DND-41 (cell line): Measurements from ENCODE around the gene GPR137.

Source experiments
- ATAC-seq: fragments of 200-7000 bp; cut with Tn5 transposase; 3 replicates; pipeline ENCODE4 v1.9.1; 2021; ENCODE audit warnings: low read depth; ENCODE audit not compliant: insufficient read depth
- DNase-seq: peaks from one replicate; pipeline ENCODE4 v3.0.0-alpha.2; 2020
- H2AFZ ChIP-seq: 2 replicates; pipeline ENCODE4 v1.6.0; 2012; ENCODE audit warnings: low read depth, low read length
- H3K27ac ChIP-seq: 2 replicates; pipeline ENCODE4 v1.5.1; 2012; ENCODE audit warnings: low read length, inconsistent platforms
- H3K27me3 ChIP-seq: fragments of 200-600 bp; sonication (generic); 2 replicates; pipeline ENCODE4 v1.6.0; 2012; ENCODE audit warnings: low read length, mild to moderate bottlenecking, inconsistent platforms; ENCODE audit not compliant: insufficient read depth, poor library complexity
- H3K36me3 ChIP-seq: 2 replicates; pipeline ENCODE4 v1.5.1; 2012; ENCODE audit warnings: low read length, inconsistent platforms; ENCODE audit not compliant: insufficient read depth
- H3K4me1 ChIP-seq: 2 replicates; pipeline ENCODE4 v1.5.1; 2012; ENCODE audit warnings: mild to moderate bottlenecking, low read length; ENCODE audit not compliant: insufficient read depth
- H3K4me2 ChIP-seq: 2 replicates; pipeline ENCODE4 v1.6.0; 2012; ENCODE audit warnings: mild to moderate bottlenecking, moderate library complexity, low read length, inconsistent platforms; ENCODE audit not compliant: insufficient read depth
- H3K4me3 ChIP-seq, 2 experiments: fragments of 200-600 bp in 1 of 2; shearing (Covaris generic) in 1 of 2; 2 replicates each; pipeline ENCODE4 v1.5.1; 2012 to 2016; ENCODE audit warnings: inconsistent platforms in 2 of 2, low read length in 2 of 2, mild to moderate bottlenecking in 2 of 2, low read depth in 1 of 2, moderate library complexity in 1 of 2
- H3K79me2 ChIP-seq: 2 replicates; pipeline ENCODE4 v1.6.0; 2012; ENCODE audit warnings: low read length, inconsistent platforms; ENCODE audit not compliant: insufficient read depth
- H3K9ac ChIP-seq: 2 replicates; pipeline ENCODE4 v1.6.0; 2012; ENCODE audit warnings: low read depth, mild to moderate bottlenecking, inconsistent platforms, low read length, moderate library complexity
- H3K9me3 ChIP-seq: 2 replicates; pipeline ENCODE4 v1.5.1; 2012; ENCODE audit warnings: low read length, moderate library complexity, mild to moderate bottlenecking, inconsistent platforms; ENCODE audit not compliant: insufficient read depth, severe bottlenecking
- H4K20me1 ChIP-seq: 2 replicates; pipeline ENCODE4 v1.6.0; 2012; ENCODE audit warnings: low read length; ENCODE audit not compliant: insufficient read depth
- EZH2 ChIP-seq: IDR thresholded peaks from 3 replicates; pipeline ENCODE4 v1.6.1; 2012; ENCODE audit warnings: borderline replicate concordance, low read depth, mild to moderate bottlenecking, moderate library complexity, low read length, inconsistent platforms; ENCODE audit not compliant: severe bottlenecking
- TF ChIP-seq, protein P1 (sequence below): IDR thresholded peaks from 2 replicates; pipeline ENCODE4 v1.5.1; 2012; ENCODE audit warnings: borderline replicate concordance, low read length, moderate library complexity, mild to moderate bottlenecking; ENCODE audit not compliant: poor library complexity, severe bottlenecking; ENCODE audit errors: extremely low read depth

Gene GPR137, protein sequence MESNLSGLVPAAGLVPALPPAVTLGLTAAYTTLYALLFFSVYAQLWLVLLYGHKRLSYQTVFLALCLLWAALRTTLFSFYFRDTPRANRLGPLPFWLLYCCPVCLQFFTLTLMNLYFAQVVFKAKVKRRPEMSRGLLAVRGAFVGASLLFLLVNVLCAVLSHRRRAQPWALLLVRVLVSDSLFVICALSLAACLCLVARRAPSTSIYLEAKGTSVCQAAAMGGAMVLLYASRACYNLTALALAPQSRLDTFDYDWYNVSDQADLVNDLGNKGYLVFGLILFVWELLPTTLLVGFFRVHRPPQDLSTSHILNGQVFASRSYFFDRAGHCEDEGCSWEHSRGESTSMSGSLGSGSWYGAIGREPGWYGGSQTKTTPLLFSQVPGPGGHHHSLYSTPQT

DNA sequence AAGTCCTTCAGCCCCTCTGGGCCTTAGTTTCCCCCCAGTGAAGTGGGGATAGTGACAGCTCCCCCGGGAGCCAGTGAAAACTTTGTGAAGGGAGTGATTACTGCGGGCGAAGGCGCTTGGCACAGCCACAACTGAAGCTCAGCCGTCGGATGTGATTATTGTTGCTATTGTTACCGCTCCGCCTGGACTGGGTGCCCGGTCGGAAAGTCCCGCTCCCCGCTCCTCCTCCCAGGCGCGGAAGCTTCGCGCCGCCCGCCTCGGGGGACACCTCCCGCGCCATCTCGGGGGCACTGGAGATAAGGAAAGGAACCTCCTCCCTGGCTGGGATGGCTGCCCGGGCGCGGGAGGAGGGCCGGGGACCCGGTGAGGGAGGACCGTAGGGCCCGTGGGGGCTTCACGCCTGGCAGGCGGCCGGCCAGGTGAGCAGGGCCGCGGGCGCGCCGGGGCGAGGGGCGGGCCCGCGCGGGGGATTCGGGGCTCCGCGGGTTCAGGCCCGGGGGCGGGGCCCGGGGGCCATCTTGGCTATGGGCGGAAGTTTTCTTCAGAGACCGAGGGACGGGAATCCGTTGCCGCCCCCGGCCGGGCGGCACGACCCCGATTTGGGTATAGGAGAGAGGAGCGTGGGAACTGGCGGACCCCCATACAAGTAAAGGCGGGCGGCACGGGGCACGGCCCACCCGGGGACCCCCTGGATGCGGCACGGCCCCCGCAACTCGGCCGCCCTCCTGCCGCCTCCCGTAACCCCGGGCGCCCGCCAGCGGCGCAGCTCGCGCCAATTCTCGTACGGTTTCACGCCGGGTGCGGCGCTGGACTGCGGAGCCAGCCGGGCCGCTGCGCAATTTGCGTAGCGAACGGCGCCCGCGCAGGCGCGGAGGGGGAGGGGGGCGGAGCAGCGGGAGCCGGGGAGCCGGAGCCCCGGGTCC, at the start of gene GPR137:
Gene GPR137 (plus strand): TSS at position 887 of the 923 bp plus-strand sequence. CDS start 677 bp downstream, outside the sequence.
- Histone ChIP-seq H3K9ac (peak within 1 kb of the TSS; percentile 74), H2AFZ (peak within 1 kb of the TSS; percentile 80), H4K20me1 (no peaks in the 10 kb centered on the region), H3K27me3 (no peaks in the 10 kb centered on the region), H3K27ac (peak within 1 kb of the TSS; percentile 64), H3K4me1 (peaks cover 36% of the 10 kb centered on the region), H3K4me2 (peak within 1 kb of the TSS; percentile 83), H3K4me3 (peak within 1 kb of the TSS; percentile 39 to 67; a peak in 3 of 4 replicates), H3K36me3 (peaks cover 20% of the 10 kb centered on the region), H3K9me3 (no peaks in the 10 kb centered on the region), H3K79me2 (peaks cover 30% of the 10 kb centered on the region)
- ATAC-seq (peak; percentile 58), DNase-seq (peak; percentile 90)
- TF ChIP-seq, protein P1, sequence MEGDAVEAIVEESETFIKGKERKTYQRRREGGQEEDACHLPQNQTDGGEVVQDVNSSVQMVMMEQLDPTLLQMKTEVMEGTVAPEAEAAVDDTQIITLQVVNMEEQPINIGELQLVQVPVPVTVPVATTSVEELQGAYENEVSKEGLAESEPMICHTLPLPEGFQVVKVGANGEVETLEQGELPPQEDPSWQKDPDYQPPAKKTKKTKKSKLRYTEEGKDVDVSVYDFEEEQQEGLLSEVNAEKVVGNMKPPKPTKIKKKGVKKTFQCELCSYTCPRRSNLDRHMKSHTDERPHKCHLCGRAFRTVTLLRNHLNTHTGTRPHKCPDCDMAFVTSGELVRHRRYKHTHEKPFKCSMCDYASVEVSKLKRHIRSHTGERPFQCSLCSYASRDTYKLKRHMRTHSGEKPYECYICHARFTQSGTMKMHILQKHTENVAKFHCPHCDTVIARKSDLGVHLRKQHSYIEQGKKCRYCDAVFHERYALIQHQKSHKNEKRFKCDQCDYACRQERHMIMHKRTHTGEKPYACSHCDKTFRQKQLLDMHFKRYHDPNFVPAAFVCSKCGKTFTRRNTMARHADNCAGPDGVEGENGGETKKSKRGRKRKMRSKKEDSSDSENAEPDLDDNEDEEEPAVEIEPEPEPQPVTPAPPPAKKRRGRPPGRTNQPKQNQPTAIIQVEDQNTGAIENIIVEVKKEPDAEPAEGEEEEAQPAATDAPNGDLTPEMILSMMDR = no peak
- no peak for TF ChIP-seq EZH2

DNA sequence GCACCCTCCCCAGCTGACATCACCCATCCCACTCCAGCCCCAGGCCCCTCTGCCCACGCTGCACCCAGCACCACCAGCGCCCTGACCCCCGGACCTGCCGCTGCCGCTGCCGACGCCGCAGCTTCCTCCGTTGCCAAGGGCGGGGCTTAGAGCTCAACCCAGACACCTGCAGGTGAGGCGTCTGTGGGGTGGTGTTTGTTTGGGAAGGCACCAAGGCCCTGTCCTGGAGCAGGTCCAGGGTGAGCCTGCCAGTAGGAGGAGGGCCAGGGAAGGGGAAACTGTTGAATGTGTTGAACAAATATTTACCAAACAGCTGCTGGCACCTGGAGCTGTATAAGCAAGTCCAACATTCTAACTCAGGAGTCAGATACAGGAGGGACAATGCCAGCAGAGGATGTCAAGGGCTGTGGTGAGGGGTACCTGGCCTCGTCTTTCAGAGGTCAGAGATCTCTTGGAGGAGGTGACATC, 48.1 kb upstream of the GPR137 start:
- no peak overlapping the region for H3K9ac ChIP-seq
- H3K36me3 ChIP-seq = peaks cover 41% of the 10 kb centered on the region
- ATAC-seq (no peak), DNase-seq (no peak)
- H4K20me1 ChIP-seq = peaks cover 19% of the 10 kb centered on the region
- H3K79me2 ChIP-seq = peaks cover 28% of the 10 kb centered on the region
- no peak overlapping the region for H3K4me3 ChIP-seq
- H3K4me2 ChIP-seq = no peak overlapping the region
- H3K9me3 ChIP-seq = no peaks in the 10 kb centered on the region
- peaks cover 51% of the 10 kb centered on the region for H3K4me1 ChIP-seq
- no peak overlapping the region for H2AFZ ChIP-seq
- H3K27me3 ChIP-seq = no peaks in the 10 kb centered on the region
- H3K27ac ChIP-seq = no peak overlapping the region
- no peak for TF ChIP-seq EZH2
- TF ChIP-seq, protein P1 = no peak

DNA sequence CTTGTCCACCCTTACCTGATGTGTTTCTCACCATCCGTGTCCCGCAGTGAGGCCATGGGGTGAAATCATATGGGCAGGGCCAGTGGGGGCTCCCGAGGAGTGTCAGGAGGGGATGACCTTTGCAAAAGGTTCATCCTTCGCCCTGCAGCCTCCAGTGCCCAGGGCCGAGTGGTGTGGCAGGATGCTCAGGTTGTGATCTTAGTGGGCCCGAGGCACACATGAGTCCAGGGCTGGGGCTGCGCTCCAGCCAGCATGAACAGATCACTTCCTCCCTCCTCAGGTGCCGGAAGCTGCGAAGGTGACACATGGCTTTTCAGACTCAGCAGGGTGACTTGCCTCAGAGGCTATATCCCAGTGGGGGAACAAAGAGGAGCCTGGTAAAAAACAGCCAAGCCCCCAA, 47.6 kb upstream of the GPR137 start:
- no peak for DNase-seq
- TF ChIP-seq, protein P1 = no peak
- no peak for TF ChIP-seq EZH2
- Histone ChIP-seq H3K4me3 (no peak overlapping the region), H3K36me3 (peaks cover 45% of the 10 kb centered on the region), H3K9me3 (no peaks in the 10 kb centered on the region), H3K4me2 (no peak overlapping the region), H3K27me3 (no peaks in the 10 kb centered on the region), H3K79me2 (peaks cover 33% of the 10 kb centered on the region), H2AFZ (no peak overlapping the region), H3K4me1 (peaks cover 53% of the 10 kb centered on the region), H3K27ac (no peak overlapping the region; the same call in 1 of the 2 replicates), H3K9ac (no peak overlapping the region), H4K20me1 (peaks cover 22% of the 10 kb centered on the region)
- ATAC-seq = no peak
